Heart right ventricle (tissue), 16 donors: Measurements from ENCODE around the gene HOXA11. TPM values are rescaled to one million over a fixed set of nuclear protein-coding genes. Genes with fewer than 3 reads are reported as not detected.

Source experiments
- ATAC-seq, 8 donors: fragments of 200-7000 bp; cut with Tn5 transposase; one replicate each; pipeline ENCODE4 v1.9.1; 2020; ENCODE audit warnings: mild to moderate bottlenecking in 8 of 8, moderate library complexity in 8 of 8, moderate number of reproducible peaks in 1 of 8
- DNase-seq, 2 donors: peaks; one replicate each; pipeline ENCODE4 v3.0.0-alpha.2; 2020
- H3K27ac ChIP-seq, 10 donors: fragments of 200-600 bp; sonication (generic) in 2 of 10; one replicate each; pipeline versions ENCODE4 v1.5.0 to v1.8.0; 2020 to 2022; ENCODE audit warnings: mild to moderate bottlenecking in 3 of 10
- H3K27me3 ChIP-seq, 7 donors: fragments of 200-600 bp; one replicate each; pipeline ENCODE4 v1.8.0; 2021 to 2022; ENCODE audit warnings: mild to moderate bottlenecking in 2 of 7
- H3K36me3 ChIP-seq, 9 donors: fragments of 200-600 bp; sonication (generic) in 1 of 9; one replicate each; pipeline versions ENCODE4 v1.5.0 to v1.8.0; 2020 to 2022; ENCODE audit warnings: mild to moderate bottlenecking in 2 of 9
- H3K4me1 ChIP-seq, 9 donors: fragments of 200-600 bp; sonication (generic) in 1 of 9; one replicate each; pipeline versions ENCODE4 v1.5.0 to v1.8.0; 2020 to 2022; ENCODE audit warnings: mild to moderate bottlenecking in 4 of 9
- H3K4me3 ChIP-seq, 10 donors: fragments of 200-600 bp; sonication (generic) in 2 of 10; one replicate each; pipeline versions ENCODE4 v1.5.0 to v1.8.0; 2020 to 2022; ENCODE audit warnings: mild to moderate bottlenecking in 7 of 10, moderate library complexity in 2 of 10
- H3K9me3 ChIP-seq, 11 donors: fragments of 200-600 bp in 10 of 11; sonication (generic) in 2 of 11; one replicate each; pipeline versions ENCODE4 v1.5.0 to v1.8.0; 2013 to 2022; ENCODE audit warnings: mild to moderate bottlenecking in 2 of 11, control low read depth in 1 of 11, moderate library complexity in 1 of 11
- WGBS, 2 donors: extraction: QIAGEN DNeasy Blood & Tissue Kit; methylation state at CpG; one replicate each; pipeline ENCODE4 v1.1.7; 2013; ENCODE audit warnings: inconsistent platforms in 1 of 2; 5-methylcytosine and 5-hydroxymethylcytosine counted together
- intact Hi-C, 10 donors: fragments of 100-400 bp; cut with DNase I; formaldehyde crosslinking; loops; one replicate each; pipeline versions ENCODE4 v1.11.1 to v1.14.2; 2022
- polyA plus RNA-seq, 2 donors: library from polyadenylated mRNA; stranded (reverse); fragments of 200-250 nt; gene quantifications; one replicate each; pipeline ENCODE4 v1.2.3, GENCODE V29; 2013
- total RNA-seq, 10 donors: library from RNA; stranded (reverse); fragmentation: NEBNext Ultra II Directional in 3 of 10; extraction: Animal tissue kit (Norgen Biotek cat#: 25700) in 3 of 10; gene quantifications; one replicate each; pipeline versions ENCODE4 v1.2.1 to v1.2.4, GENCODE V29; 2021 to 2023
- TF ChIP-seq, protein P1 (sequence below), 9 donors: fragments of 200-600 bp; sonication (generic) in 2 of 9; IDR thresholded peaks; one replicate each; pipeline versions ENCODE4 v1.5.0 to v1.8.0; 2021 to 2022; ENCODE audit warnings: antibody characterized with exemption in 9 of 9, mild to moderate bottlenecking in 5 of 9, moderate library complexity in 1 of 9
- donor health status: Arrhythmogenic right ventricular cardiomyopathy.
- donor health status: ischemic (EF 13 %, LVEDD 7.1; RV severe dilation, severe dysfunction).
- donor health status: healthy with polysubstance abuse.
- donor health status: DM: no; HTN: yes; CAD: no.
- donor health status: DM: no; HTN: no; CAD: no.
- donor health status: ischemic (EF 25% LVEDD 6.9; RV normal size, moderate dysfunction).
- donor health status: ischemic (EF 25% LVEDD 5.7; RV mildly dilated, moderate dysfunction).
- donor health status: healthy.
- donor health status: DM: yes; HTN: yes; CAD: no.
- donor health status: Ischemic cardiomyopathy.
- donor health status: ischemic (EF 35%, LVEDD 5.7; RV mildly dilated, moderate dysfunction).
- donor health status: nonischemic (EF 11% LVEDD 7.7; RV severe dilation, severe dysfunction).
- donor health status: DM: yes; HTN: yes; CAD: no.
- donor health status: PGD.
- donor health status: ischemic (EF 29% LVEDD 5.4; RV normal size, mild dysfunction).
- donor health status: nonischemic (EF 23%, LVEDD 6.1; RV moderate dilation, normal function).

Gene HOXA11
- total and polyA plus RNA-seq, 12 donors, result not detected

DNA sequence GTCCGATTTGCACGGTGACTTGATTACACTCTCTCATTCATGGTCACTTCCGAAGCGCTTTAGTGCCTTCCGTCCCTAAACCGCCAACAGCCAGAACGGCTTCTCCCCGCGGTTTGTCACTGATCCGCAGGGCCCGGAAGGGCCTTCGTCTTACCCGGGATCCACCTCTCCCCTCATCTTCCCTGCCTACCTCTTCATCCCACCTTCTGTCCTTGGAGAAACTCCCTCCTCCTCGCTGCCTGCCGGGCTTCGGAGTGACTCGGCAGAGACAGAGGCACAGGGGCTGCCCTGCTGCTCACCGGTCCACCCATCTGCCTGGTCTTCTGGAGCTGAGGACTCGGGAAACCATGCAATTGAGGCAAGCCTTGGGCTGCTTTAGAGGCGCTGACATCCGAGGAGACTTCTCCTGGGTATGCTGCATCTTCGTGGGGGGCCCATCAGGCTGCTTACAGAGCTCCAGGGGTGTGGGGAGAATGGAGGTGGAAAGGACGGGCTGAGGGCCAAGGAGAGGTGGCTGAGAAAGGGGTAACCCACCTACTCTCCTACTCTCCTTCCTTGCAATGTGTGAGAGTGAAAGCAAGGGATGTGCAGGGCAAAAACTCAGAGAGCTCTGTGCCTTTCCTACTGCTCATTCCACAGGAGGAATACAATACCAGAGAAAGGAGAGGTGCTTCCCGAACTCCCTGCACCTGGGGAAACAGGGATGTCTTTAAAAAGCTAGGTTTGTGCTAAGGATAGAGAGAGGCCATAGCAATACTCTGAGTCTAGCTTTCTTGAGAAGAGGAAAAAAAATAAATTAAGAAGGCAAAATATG, 1.0 kb upstream of the HOXA11 start:
- Histone ChIP-seq H3K27me3 (peaks cover 67 to 100% (median 100%) of the 10 kb centered on the region in 7 donors), H3K36me3 (no peaks in the 10 kb centered on the region), H3K4me1 (peaks cover 8 to 53% (median 36%) of the 10 kb centered on the region in 9 donors), H3K4me3 (no peak overlapping the region), H3K27ac (no peak overlapping the region), H3K9me3 (no peaks in the 10 kb centered on the region)
- TF ChIP-seq, protein P1, sequence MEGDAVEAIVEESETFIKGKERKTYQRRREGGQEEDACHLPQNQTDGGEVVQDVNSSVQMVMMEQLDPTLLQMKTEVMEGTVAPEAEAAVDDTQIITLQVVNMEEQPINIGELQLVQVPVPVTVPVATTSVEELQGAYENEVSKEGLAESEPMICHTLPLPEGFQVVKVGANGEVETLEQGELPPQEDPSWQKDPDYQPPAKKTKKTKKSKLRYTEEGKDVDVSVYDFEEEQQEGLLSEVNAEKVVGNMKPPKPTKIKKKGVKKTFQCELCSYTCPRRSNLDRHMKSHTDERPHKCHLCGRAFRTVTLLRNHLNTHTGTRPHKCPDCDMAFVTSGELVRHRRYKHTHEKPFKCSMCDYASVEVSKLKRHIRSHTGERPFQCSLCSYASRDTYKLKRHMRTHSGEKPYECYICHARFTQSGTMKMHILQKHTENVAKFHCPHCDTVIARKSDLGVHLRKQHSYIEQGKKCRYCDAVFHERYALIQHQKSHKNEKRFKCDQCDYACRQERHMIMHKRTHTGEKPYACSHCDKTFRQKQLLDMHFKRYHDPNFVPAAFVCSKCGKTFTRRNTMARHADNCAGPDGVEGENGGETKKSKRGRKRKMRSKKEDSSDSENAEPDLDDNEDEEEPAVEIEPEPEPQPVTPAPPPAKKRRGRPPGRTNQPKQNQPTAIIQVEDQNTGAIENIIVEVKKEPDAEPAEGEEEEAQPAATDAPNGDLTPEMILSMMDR (IDR thresholded peaks at IDR 0.05), result no peak
- intact Hi-C loops, result no loop called here
- ATAC-seq (no peak), DNase-seq (no peak)
- 6 to 9% methylated on average over 24 of the region's 24 CpGs for WGBS, 2 donors

DNA sequence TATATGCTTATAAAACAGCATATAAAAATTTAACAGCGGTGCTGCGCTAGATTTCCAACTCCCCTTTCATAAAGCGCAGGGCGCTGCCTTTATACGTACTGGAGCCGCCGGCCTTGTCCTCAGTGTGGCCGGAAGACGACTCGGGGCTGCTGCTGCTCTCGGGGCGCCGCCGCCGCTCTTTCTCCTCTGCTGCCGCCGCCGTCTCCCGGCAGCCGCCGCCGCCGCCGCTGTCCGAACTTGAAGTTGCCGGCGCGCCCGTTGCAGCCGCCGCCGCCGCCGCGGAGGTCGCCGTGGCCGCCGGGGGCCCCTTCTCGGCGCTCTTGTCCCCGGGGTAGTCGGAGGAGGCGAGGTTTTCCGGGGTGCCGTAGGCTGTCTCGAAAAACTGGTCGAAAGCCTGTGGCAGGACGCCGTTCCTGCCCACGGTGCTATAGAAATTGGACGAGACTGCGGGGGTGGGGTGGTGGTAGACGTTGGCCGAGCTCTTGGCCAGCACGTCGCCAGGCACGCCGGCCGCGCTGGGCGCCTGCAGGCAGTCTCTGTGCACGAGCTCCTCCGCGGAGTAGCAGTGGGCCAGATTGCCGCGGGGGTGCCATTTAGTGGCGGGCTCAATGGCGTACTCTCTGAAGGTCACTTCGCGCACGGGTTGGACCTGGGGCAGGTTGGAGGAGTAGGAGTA, 557 bp downstream of the HOXA11 start:
- WGBS, 2 donors, result 2 to 3% methylated on average over 72 of the region's 72 CpGs
- ATAC-seq (peak in 2 of 8 donors; percentile 25 to 34), DNase-seq (no peak)
- peaks cover 12 to 60% (median 43%) of the 10 kb centered on the region in 9 donors for H3K4me1 ChIP-seq
- intact Hi-C loops, result no loop called here
- TF ChIP-seq, protein P1 (IDR thresholded peaks at IDR 0.05), result peak in 1 of 9 donors; percentile 14
- no peaks in the 10 kb centered on the region for H3K36me3 ChIP-seq
- H3K4me3 ChIP-seq, result peak overlapping the region; percentile 12 to 48 (median 36)
- no peaks in the 10 kb centered on the region for H3K9me3 ChIP-seq
- H3K27me3 ChIP-seq, result peaks cover 69 to 100% (median 100%) of the 10 kb centered on the region in 7 donors
- peak overlapping the region in 1 of 10 donors; percentile 5 for H3K27ac ChIP-seq

DNA sequence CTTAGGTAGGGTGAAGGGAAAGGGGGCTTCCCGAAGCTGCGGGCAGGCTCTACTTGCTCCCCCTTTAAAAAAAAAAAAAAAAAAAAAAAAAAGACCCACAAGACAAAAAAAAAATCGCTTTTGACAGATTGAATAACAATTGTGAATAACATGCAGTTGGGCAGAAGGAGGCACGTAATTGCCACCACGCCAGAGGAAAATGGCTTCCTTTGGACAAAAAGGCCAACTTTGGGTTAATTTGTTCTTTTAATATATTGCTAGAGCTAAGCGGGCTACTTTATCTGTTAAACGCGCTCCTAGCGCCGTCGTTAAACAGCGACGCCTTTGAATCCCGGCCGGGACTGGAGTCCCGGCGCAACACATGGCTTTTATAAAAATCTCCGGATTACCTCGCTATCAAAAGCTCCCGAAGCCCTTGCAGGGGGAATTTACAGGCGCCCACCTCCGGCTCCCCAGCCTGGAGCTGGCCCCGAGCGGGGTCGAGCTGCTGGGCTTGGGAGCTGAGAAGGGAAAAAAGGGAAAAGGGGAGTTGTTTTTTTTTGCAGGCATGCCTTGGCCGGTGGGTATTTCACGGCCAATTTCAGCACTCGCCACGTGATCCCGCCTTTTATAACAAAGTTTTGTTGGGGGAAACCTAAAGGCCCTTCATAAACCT, 1.2 kb downstream of the HOXA11 start:
- no peaks in the 10 kb centered on the region for H3K36me3 ChIP-seq
- no peak for ATAC-seq
- H3K9me3 ChIP-seq, result no peaks in the 10 kb centered on the region
- peak overlapping the region in 9 of 10 donors; percentile 19 to 48 (median 42) for H3K4me3 ChIP-seq
- peaks cover 13 to 55% (median 39%) of the 10 kb centered on the region in 9 donors for H3K4me1 ChIP-seq
- intact Hi-C loops, result no loop called here
- peak overlapping the region in 1 of 10 donors; percentile 5 for H3K27ac ChIP-seq
- TF ChIP-seq, protein P1 (IDR thresholded peaks at IDR 0.05), result no peak
- DNase-seq, result no peak
- 2 to 3% methylated on average over 30 of the region's 30 CpGs for WGBS, 2 donors
- peaks cover 70 to 100% (median 100%) of the 10 kb centered on the region in 7 donors for H3K27me3 ChIP-seq
